HG03442 (cell line): ENCODE measurements around the gene AMZ2.
"Not testable (repeated sequence)": the region's sequence is repeated elsewhere in the genome, so short reads cannot be mapped to it uniquely, and the experiment has no call there.

Source experiments
- ATAC-seq: cut with Tn5 transposase; IDR thresholded peaks from one replicate; pipeline ENCODE4 v1.9.1; 2021; ENCODE audit warnings: mild to moderate bottlenecking, moderate library complexity; ENCODE audit not compliant: unreplicated experiment

The AMZ2 gene

GRCh38 chr17:68248199-68248825 is 469 bp downstream of the AMZ2 start:
- peak; percentile 20 for ATAC-seq

GRCh38 chr17:68248891-68249290 is 1.0 kb downstream of the AMZ2 start:
- ATAC-seq = no peak

GRCh38 chr17:68249354-68249765 is 1.5 kb downstream of the AMZ2 start:
- ATAC-seq = no peak

GRCh38 chr17:68253426-68253825 is 5.6 kb downstream of the AMZ2 start:
- ATAC-seq = not testable (repeated sequence)

- no peak for ATAC-seq
Observed at GRCh38 chr17:68255151-68255550, 7.3 kb downstream of the AMZ2 start.

DNA sequence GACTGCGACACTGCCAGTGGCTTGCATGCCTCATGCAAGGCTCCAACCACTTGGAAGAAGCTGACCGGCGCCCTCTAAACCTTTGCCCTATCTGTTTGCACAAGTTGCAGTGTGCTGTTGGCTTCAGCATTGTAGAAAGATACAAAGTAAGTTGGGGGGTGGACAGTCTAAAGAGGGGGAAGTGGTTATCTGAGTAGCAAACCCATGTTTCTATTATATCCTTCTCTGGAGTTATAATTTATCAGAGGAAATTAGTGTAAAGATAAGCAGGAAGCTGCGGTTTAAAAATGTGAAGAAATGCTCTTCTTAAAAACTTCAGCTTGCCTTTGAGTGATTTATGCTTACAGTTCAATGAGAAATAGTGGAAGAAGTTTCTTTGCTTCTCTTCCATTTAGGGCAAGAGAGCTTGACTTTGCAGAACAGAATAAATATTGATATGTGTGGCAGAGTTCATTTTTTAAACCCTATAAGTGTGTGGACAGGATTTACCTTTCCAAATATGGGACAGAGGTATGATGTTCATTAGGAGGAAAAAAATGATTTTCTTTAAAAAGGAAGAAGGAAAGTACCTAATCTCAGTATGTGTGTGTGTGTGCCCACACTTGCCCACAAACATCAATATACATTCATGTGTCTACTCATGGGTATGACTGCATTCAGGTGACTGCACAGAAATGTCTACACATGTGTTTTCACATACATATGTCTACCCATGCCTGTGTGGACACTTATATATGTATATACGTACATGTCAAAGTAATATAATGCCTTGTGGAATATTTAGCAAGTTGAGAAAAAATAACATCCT is 8.1 kb downstream of the AMZ2 start:
- ATAC-seq = no peak

GRCh38 chr17:68256701-68257100 is 8.9 kb downstream of the AMZ2 start:
- ATAC-seq = not testable (repeated sequence)

DNA sequence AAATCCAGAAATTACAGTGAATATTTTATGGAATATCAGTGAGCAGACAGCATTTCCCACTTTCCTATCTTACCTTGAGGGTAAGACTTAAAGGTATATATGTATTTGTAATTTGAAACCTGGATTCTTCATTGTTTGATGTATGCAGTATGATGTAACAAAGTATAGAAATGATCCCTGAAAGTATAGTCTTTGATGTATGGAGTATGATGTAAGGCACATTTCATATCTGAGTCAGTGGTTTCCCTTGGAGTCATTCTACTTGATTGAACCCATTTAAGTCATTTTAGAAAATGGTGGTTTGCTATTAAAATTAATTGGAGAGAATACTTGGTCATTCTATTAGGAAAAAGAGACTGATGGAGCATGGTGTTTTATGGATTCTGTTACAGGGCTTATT is 10.1 kb downstream of the AMZ2 start:
- no peak for ATAC-seq

DNA sequence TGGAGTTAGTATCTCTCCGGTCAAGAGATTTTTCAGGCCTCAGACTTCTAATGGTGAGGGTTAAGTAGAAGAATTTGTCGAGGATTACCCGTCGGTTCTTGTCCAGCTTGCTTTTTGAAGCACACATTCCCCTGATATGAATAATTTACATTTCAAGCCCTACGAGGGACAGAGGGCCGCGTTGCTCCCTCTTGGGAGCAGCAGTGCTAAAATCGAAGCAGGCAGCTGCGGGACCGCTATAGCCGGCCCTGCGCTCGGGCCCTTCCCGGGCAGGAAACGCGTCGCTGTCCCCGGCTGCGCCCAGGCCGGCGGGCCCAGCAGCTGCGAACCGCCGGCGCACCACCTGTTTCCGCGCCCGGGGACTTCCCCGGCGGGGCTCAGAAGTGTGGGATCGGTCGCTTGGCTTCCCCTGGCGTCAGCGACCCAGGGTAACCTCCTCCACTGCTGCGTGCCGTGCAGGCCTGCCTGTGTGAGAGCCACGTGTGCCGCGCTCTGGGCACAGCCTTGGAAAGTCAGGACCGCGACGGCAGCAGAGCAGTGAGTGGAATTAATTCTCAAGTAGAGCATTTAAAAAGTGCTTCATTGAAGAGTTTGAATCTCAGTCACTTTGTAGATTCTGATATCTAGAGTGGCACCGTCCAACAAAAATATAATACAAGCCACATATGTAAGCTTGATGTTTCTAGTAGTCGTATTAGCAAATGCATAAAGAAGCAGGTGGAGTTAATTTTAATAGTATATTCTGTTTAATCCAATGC is 11.2 kb downstream of the AMZ2 start:
- ATAC-seq = peak; percentile 85

DNA sequence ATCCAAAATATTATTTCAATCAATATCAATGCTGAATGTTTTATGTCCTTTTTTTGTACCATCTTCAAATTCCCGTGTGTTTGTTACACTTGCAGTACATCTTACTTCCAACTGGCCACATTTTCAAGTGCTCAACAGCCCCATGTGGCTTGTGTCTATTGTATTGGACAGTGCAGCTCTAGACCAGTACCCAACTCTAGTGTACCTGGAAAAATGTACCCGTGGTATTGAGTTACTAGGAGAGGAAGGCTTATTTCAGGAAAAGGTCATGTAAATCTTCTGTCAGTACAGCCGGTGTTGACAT is 11.8 kb downstream of the AMZ2 start:
- not testable (repeated sequence) for ATAC-seq

DNA sequence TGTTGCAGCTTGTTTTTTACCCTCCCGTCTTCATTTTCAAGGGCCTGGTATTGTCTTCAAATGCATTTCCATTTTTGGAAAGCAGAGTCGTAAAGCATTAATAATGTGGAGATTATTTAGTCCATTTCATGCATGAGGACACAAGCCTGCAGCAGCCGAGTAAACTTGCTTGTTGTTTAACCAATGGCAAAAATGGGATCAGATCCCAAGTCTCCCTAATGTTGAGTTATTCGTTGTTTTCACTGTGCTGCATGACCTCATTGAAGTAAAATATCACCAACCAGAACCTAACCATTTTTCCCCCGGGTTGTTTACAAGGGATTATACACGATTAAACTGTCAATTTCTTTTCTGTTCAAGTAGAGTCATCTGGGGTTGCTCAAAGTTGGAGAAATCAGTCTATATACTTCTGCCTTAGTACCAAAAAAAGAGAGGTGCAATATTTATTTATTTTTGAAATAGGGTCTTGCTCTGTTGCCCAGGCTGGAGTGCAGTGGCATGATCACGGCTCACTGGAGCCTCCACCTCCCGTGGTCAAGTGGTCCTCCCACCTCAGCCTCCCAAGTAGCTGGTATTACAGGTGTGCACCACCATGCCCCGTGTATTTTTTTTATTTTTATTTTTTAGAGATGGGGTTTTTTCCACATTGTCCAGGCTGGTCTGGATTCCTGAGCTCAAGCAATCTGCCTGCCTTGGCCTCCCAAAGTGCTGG is 12.4 kb downstream of the AMZ2 start:
- no peak for ATAC-seq

- not testable (repeated sequence) for ATAC-seq
Observed at GRCh38 chr17:68262467-68262866, 14.6 kb downstream of the AMZ2 start.

- not testable (repeated sequence) for ATAC-seq
Observed at GRCh38 chr17:68263101-68263681, 15.3 kb downstream of the AMZ2 start.

DNA sequence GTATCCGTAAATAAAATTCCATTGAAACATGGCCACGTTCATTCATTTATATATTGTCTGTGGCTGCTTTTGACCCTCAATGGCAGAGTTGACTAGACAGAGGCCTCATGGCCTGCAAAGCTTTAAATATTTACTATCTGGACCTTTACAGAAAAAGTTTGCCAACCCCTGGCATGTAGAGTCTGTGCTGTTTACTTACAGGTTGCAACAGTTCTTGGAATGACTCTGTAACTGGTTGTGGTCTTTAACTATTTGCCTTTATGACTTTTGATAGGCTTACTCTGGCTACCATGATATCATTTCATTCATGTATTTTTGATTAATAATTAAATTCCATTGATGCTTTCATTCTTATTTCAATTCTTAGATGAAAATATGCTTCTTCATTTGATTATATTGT is 18.0 kb downstream of the AMZ2 start:
- not testable (repeated sequence) for ATAC-seq

DNA sequence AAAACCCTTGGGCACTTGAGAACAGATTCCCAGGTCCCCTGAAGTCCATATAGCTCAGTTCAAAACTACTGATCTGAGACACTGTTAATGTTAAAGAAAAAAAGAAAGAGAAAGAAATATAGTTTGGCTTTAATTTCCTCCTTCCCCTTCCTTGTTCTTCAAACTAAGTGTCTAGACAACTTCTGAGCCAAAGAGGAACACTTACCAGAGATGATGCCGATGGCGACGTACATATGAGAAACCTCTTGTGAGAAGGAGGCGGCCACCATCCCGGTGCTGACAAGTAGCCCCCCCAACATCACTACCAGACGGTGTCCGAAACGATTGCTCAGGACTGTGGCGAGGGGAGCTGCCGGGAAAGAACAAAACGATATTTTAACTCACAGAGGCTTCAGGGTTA is 25.9 kb downstream of the AMZ2 start:
- no peak for ATAC-seq

GRCh38 chr17:68276339-68276738 is 28.5 kb downstream of the AMZ2 start:
- not testable (repeated sequence) for ATAC-seq

DNA sequence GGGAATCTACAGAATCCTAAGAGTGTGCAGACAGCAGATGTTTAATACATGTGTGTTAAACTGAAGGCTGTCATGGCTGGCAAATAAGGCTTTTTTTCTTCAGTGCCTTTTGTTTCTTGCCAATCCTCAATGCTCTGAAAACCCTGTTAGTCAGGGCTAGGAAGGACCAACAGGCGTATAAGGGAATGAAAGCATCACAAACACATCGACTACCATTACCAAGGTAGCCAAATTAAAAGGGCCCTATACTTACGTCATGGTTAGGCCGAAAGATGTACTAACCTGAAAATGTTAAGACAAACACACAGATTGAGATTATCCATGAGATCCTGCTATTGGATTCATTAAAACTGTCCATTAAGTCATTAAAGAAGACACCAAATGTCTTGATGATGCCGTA is 30.0 kb downstream of the AMZ2 start:
- ATAC-seq = no peak

DNA sequence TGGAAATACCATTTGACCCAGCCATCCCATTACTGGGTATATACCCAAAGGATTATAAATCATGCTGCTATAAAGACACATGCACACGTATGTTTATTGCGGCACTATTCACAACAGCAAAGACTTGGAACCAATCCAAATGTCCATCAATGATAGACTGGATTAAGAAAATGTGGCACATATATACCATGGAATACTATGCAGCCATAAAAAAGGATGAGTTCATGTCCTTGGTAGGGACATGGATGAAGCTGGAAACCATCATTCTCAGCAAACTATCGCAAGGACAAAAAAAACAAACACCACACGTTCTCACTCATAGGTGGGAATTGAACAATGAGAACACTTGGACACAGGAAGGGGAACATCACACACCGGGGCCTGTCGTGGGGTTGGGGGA is 34.1 kb downstream of the AMZ2 start:
- not testable (repeated sequence) for ATAC-seq

DNA sequence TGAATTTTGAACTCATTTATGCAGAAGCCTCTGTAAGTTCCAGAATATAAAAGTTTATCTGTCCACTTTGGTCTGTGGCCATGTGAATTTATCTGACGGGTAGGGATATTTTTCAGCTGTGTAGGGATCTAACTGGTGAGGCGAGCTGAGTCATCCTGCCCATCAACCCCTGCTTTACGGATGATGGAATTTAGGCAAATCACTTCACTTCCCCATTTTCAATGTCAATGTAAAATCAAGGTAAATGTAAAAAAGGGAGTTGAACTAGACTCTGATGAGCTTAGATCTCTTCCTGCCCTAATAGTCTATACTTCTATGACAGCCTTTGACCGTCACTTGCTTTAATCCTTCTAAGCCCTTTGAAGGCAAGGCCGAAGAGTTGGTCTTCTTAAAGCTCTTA is 40.5 kb downstream of the AMZ2 start:
- no peak for ATAC-seq

GRCh38 chr17:68288804-68289203 is 41.0 kb downstream of the AMZ2 start:
- ATAC-seq = no peak

- ATAC-seq = no peak
Observed at GRCh38 chr17:68289473-68289872, 41.6 kb downstream of the AMZ2 start.
